Memory B cell (primary cell): ENCODE measurements around the gene FREM1.
A peak's percentile ranks its signal among the peaks of the same experiment; 100 is the strongest.

ENCODE experiments used
- ATAC-seq: fragments of 150-1000 bp; cut with Tn5 transposase; 2 replicates; pipeline ENCODE4 v1.10.0; 2021; ENCODE audit warnings: low read depth, mild to moderate bottlenecking, moderate library complexity
- DNase-seq, 2 donors: peaks; one replicate each; pipeline ENCODE4 v3.0.0; 2022; ENCODE audit warnings: low spot score in 2 of 2
- H3K27ac Mint-ChIP-seq: one replicate; pipeline ENCODE4 v1.8.0; 2022; ENCODE audit warnings: mild to moderate bottlenecking, moderate library complexity, mixed read lengths
- H3K27me3 Mint-ChIP-seq: one replicate; pipeline ENCODE4 v1.8.0; 2022; ENCODE audit warnings: mixed read lengths
- H3K36me3 Mint-ChIP-seq: one replicate; pipeline ENCODE4 v1.8.0; 2022; ENCODE audit warnings: mild to moderate bottlenecking, mixed read lengths
- H3K4me1 Mint-ChIP-seq: one replicate; pipeline ENCODE4 v1.8.0; 2022; ENCODE audit warnings: mixed read lengths
- H3K4me3 Mint-ChIP-seq: one replicate; pipeline ENCODE4 v1.8.0; 2022; ENCODE audit warnings: mild to moderate bottlenecking, moderate library complexity, mixed read lengths
- H3K9me3 Mint-ChIP-seq: one replicate; pipeline ENCODE4 v1.8.0; 2022; ENCODE audit warnings: mixed read lengths

Gene FREM1

DNA sequence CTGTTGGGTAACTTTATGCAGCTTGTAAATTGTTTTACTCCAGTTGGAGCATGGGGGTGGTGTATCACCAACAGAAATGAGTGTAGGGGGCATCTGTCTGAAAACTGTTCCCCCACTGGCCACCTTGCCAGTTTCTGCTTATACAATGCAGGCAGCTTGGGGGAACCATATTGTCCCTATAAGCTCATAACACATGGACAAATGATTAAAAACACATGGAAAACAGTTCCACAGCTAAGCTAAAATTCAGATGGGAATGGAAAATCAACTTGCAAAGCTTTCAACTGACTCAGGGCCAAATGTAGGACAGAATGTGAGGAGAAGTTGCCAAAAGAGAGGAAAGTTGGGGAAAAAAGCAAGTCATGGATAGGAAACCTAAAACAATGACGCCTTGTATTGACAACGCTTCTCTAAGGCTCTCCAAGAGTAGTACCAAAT lies 179.7 kb downstream of the FREM1 start:
- Mint-ChIP-seq H3K27ac (no peak overlapping the region), H3K27me3 (peaks cover 10% of the 10 kb centered on the region), H3K4me1 (no peaks in the 10 kb centered on the region), H3K36me3 (no peaks in the 10 kb centered on the region), H3K9me3 (no peaks in the 10 kb centered on the region), H3K4me3 (no peak overlapping the region)
- ATAC-seq (no peak), DNase-seq (no peak)

DNA sequence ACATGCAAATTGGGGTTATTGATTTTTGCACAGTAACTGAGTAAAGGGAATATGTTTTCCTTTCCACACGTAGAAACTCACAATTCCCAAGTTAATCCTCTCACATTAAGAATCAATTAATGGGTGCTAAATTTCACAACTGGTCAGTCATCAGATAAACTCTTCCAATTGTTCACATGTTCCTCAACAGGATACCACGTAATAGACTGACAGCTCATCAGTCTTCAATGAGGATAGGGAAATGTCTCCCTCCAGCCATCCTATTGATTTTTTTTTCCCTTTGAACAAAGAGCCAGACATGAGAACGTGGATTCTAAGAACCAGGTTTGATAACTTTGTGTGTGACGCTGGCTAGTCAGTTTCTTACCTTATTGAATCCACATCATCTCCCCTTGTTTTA lies 186.9 kb downstream of the FREM1 start:
- Mint-ChIP-seq H3K4me1 (peaks cover 3% of the 10 kb centered on the region), H3K9me3 (peaks cover 3% of the 10 kb centered on the region), H3K27me3 (peaks cover 8% of the 10 kb centered on the region), H3K36me3 (no peaks in the 10 kb centered on the region), H3K4me3 (no peak overlapping the region), H3K27ac (no peak overlapping the region)
- DNase-seq (no peak), ATAC-seq (no peak)

DNA sequence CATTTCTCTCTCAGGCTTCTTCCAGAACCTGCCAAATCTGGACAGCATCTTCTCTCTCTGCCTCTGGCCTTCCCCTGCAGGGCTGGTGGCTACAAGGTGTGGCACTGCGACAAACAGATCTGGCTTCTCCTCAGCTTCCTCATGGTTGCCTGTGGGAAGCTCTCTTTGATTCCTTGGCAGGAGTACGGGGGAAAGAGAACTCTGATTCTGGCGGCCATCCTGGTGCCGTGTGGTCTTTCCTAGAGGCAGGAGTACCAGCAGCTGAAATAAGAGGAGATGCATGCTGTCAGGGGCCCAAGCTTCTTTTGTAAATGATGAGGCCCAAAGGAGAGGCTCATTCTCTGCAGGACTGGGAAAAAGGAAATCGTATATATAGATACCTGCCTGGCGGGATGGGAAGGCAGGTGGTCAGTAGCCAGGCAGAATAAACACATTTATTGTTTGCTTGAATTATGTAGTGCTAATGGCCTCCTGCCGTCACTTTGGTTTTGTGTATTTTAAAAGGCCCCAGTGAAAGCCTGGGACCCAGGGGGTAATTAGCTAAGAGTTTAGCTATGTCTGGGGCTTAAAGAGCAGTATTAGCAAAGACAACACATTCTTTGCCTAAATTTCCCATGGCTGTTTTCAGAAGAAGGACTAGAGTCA lies 187.7 kb downstream of the FREM1 start, which contains the start of gene CER1:
Gene CER1 (minus strand): TSS at position 343 of the 645 bp plus-strand sequence. CDS start 61 bp downstream, at position 282.
- peaks cover 3% of the 10 kb centered on the region for H3K9me3 Mint-ChIP-seq
- H3K27me3 Mint-ChIP-seq = peaks cover 6% of the 10 kb centered on the region
- H3K4me3 Mint-ChIP-seq = no peak within 1 kb of the TSS
- no peaks in the 10 kb centered on the region for H3K36me3 Mint-ChIP-seq
- H3K27ac Mint-ChIP-seq = no peak within 1 kb of the TSS
- peaks cover 3% of the 10 kb centered on the region for H3K4me1 Mint-ChIP-seq
- ATAC-seq (no peak), DNase-seq (no peak)

DNA sequence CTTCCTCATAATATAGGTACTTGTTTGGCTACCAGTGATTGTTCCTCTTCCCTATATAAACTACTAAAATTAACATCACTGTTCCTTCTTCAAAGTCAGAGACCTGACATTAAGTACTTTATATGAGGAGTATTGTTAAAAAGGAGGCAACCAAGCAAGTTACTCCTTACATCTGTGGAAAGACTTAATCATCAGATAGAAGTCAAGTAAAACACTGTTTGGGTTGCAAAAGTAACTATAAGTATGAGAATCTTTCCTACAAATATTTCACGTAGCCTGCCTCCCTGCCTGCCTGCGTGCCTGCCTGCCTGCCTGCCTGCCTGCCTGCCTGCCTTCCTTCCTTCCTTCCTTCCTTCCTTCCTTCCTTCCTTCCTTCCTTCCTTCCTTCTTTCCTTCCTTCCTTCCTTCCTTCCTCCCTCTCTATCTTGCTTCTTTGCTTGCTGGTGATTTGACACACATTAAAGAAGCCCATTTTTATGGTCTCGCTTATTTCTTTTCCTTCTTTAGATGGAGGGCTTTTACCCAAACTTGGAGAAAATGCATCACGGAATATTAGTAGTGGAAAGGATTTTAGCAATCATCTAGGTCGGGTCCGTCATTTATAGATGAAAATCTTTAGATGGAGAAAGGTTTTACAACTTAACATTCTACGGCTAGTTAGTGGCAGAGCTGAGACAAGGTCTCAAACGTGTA lies 190.9 kb downstream of the FREM1 start:
- Mint-ChIP-seq H3K9me3 (peaks cover 3% of the 10 kb centered on the region), H3K36me3 (no peaks in the 10 kb centered on the region), H3K4me1 (peaks cover 3% of the 10 kb centered on the region), H3K27me3 (peaks cover 6% of the 10 kb centered on the region), H3K27ac (no peak overlapping the region), H3K4me3 (no peak overlapping the region)
- no peak for ATAC-seq
- no peak for DNase-seq

DNA sequence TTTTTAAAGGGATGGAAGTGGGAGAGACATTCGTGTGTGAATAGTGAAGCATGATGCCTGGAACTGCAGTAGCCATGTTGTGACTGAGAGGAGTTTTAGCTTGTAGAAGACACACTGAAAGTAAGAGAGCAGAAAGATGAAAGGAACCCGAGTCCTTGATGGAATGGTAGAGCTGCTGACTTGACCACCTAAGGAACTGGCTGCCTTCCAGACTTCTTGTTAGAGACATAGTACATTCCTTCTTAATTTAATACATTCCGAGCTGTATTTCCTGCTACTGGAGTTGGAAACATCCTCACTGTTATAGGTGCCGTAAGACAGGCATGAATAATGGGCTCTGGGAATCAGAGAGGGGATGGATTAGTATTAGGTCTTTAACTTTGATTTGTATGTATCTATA lies 195.1 kb downstream of the FREM1 start:
- no peak for DNase-seq
- Mint-ChIP-seq H3K4me3 (no peak overlapping the region), H3K27ac (no peak overlapping the region), H3K36me3 (no peaks in the 10 kb centered on the region), H3K9me3 (peaks cover 4% of the 10 kb centered on the region), H3K4me1 (peaks cover 8% of the 10 kb centered on the region), H3K27me3 (peaks cover 3% of the 10 kb centered on the region)
- ATAC-seq = no peak

DNA sequence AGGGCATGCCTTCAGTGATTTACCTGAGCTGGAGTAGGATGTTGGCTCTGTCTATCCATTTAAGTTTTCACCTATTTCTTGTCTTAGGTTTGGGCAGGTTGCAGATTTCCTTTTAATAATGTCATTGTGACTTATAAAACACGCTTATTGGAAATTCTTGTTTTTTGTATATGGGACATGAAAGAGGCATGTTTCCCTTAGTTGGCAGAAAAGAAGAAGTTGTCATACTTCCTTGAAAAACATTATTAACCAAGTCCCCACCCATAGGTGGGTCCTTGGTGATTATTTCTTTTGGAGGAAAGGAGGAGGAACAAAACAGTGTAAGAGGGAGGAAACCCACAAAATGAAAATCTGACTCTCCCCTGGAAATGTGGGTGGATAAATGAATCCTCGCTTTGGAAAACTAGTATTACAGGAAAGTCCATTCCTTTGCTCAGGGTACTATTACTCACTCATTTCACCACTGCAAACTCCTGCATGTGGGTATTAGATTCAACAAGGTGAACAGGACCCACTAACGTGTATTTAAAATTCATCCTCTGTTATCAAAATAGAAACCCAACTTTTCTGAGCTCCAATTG lies 197.0 kb downstream of the FREM1 start:
- H3K27ac Mint-ChIP-seq = no peak overlapping the region
- H3K36me3 Mint-ChIP-seq = peaks cover 2% of the 10 kb centered on the region
- H3K4me1 Mint-ChIP-seq = peaks cover 5% of the 10 kb centered on the region
- peaks cover 5% of the 10 kb centered on the region for H3K9me3 Mint-ChIP-seq
- DNase-seq = no peak
- H3K4me3 Mint-ChIP-seq = no peak overlapping the region
- peaks cover 2% of the 10 kb centered on the region for H3K27me3 Mint-ChIP-seq
- no peak for ATAC-seq

DNA sequence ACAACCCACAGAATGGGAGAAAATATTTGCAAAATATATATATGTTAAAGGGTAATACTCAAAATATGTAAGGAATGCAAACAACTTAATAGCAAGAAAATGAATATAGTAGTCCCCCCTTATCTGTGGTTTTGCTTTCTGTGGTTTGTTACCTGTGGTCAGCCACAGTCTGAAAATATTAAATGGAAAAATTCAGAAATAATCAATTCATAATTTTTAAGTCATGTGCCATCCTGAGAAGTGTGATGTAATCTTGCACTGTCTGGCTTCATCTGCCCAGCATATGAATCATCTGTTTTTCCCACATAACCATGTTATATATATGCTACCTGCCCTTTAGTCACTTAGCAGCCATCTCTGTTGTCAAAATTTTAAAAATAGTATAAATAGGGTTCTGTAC lies 199.4 kb downstream of the FREM1 start:
- DNase-seq (no peak), ATAC-seq (no peak)
- Mint-ChIP-seq H3K27me3 (peaks cover under 1% of the 10 kb centered on the region), H3K4me1 (peaks cover 12% of the 10 kb centered on the region), H3K9me3 (peaks cover 7% of the 10 kb centered on the region), H3K36me3 (peaks cover 2% of the 10 kb centered on the region), H3K27ac (no peak overlapping the region), H3K4me3 (no peak overlapping the region)

DNA sequence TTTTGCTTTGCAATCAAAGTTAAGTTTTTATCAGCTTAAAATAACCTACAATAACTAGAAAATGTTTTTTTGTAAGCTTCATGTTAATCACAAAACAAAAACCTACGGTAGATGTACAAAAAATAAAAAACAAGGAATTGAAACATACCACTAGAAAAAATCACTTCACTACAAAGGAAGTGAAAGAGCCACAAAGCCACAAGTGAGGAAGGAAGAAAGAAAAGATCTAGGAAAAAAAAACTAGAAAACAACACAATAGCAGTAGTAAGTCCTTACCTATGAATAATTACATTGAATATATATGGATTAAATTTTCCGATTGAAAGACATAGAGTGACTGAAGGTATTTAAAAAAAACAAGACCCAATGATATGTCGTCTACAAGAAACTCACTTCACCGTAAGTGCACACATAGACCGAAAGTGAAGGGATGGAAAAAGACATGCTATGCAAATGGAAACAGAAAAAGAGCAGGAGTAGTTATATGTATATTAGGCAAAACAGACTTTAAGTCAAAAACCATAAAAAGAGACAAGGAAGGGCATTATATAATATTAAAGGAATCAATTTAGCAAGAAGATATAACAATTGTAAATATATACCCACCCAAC lies 203.6 kb downstream of the FREM1 start:
- peak; percentile 79 for ATAC-seq
- Mint-ChIP-seq H3K4me1 (peaks cover 8% of the 10 kb centered on the region), H3K36me3 (peaks cover 6% of the 10 kb centered on the region), H3K27ac (no peak overlapping the region), H3K4me3 (peak overlapping the region; percentile 30), H3K27me3 (no peaks in the 10 kb centered on the region), H3K9me3 (peaks cover 13% of the 10 kb centered on the region)
- DNase-seq = no peak

DNA sequence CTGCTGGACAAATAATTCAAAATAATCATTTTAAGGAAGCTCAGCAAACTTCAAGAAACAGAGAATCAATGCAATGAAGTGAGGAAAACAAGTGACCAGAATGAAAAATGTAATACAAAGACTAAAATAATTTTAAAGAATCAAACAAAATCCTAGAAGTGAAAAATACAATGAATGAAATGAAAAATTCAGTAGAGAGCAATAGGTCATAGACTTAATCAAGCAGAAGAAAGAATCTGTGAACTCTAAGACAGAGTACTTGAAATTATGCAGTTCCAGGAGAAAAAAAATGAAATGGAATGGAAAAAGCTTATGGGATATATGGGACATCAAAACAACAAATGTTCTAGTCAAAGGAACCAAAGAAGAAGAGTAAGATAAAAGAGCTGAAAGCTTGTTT lies 205.1 kb downstream of the FREM1 start:
- Mint-ChIP-seq H3K27ac (no peak overlapping the region), H3K9me3 (peaks cover 11% of the 10 kb centered on the region), H3K27me3 (no peaks in the 10 kb centered on the region), H3K4me1 (peaks cover 8% of the 10 kb centered on the region), H3K4me3 (no peak overlapping the region), H3K36me3 (peaks cover 6% of the 10 kb centered on the region)
- DNase-seq (no peak), ATAC-seq (no peak)

DNA sequence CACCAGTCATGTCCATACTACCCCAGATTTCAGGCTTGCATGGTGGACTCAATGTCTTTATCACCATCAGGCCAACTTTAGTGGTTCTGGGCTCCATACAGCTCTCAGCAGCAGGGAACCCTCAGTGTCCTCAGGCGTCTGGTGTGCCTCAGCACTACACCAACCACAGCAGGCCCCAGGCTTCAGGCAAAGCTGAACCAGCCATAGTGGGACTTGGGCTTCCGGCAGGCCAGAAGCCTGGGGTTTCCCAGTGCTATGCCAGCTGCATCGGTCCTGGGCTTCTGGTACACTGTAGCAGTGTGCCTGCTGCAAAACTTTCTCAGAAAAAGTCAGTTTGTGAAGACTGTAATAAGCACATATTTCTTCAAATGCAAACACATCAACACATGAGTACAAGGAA lies 205.9 kb downstream of the FREM1 start:
- ATAC-seq (no peak), DNase-seq (no peak)
- Mint-ChIP-seq H3K4me3 (no peak overlapping the region), H3K27ac (no peak overlapping the region), H3K27me3 (no peaks in the 10 kb centered on the region), H3K4me1 (peaks cover 8% of the 10 kb centered on the region), H3K9me3 (peaks cover 9% of the 10 kb centered on the region), H3K36me3 (peaks cover 6% of the 10 kb centered on the region)

DNA sequence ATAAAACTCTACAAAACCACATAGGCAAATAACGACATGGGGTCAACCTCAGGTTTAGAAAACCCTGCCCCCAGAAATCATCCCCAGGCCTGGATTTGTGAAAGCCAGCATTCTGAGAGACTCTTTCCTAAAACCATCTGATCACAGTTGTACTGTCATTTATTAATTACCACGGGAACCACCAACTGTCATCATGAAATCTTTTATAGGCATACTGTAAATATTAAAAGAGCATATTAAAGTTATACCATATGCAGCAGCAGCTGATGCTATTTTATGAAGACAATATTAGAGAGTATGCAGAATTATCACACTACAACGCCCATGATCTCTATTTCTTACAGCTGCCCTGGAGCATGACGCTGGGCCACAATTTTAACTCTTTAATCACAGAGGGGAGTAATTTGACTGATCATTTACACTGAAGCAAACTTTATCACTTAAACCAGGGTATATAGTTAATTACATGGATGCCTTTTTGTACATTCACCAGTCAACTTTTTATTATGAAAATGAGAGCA lies 208.0 kb downstream of the FREM1 start:
- H3K4me1 Mint-ChIP-seq = peaks cover 8% of the 10 kb centered on the region
- H3K27ac Mint-ChIP-seq = no peak overlapping the region
- DNase-seq (no peak), ATAC-seq (no peak)
- H3K9me3 Mint-ChIP-seq = peaks cover 7% of the 10 kb centered on the region
- no peaks in the 10 kb centered on the region for H3K27me3 Mint-ChIP-seq
- H3K4me3 Mint-ChIP-seq = no peak overlapping the region
- peaks cover 4% of the 10 kb centered on the region for H3K36me3 Mint-ChIP-seq

DNA sequence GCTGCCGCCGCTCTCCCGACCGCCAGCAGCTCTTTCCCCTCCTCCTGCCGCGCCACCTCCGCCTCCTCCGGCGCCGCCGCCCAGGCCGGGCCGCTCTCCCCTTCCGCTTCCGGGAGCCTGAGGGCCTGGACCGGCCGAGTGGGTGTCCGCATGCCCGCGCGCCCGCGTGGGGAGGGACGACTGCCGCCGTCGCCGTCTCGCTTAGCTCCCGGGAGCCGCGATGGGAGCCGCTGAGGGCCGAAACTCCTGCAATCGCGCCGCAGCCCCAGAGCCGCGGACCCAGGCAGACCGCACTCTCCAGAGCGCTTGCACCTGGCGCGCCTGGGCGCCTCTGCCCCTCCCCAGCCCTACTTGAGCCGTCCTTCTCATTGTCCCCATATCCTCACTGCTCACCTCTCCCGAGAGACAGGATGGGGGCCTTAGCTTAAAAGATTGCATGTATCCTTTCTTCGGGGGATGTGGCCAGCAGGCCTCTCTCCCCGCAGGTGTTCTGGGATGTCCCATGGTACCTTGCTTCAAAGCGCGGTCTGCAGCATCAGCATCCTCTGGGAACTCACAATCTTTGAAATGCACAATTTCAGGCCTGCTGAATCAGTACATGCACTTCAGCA lies 216.9 kb downstream of the FREM1 start, which contains the start of gene ZDHHC21:
Gene ZDHHC21 (minus strand): TSS at position 182 of the 611 bp plus-strand sequence. CDS start 19,092 bp downstream, outside the sequence.
- peaks cover 9% of the 10 kb centered on the region for H3K36me3 Mint-ChIP-seq
- ATAC-seq (peak; percentile 69), DNase-seq (peak; percentile 20 to 58)
- peaks cover 36% of the 10 kb centered on the region for H3K4me1 Mint-ChIP-seq
- H3K9me3 Mint-ChIP-seq = no peaks in the 10 kb centered on the region
- H3K27me3 Mint-ChIP-seq = no peaks in the 10 kb centered on the region
- peak within 1 kb of the TSS; percentile 99 for H3K4me3 Mint-ChIP-seq
- peak within 1 kb of the TSS; percentile 95 for H3K27ac Mint-ChIP-seq

DNA sequence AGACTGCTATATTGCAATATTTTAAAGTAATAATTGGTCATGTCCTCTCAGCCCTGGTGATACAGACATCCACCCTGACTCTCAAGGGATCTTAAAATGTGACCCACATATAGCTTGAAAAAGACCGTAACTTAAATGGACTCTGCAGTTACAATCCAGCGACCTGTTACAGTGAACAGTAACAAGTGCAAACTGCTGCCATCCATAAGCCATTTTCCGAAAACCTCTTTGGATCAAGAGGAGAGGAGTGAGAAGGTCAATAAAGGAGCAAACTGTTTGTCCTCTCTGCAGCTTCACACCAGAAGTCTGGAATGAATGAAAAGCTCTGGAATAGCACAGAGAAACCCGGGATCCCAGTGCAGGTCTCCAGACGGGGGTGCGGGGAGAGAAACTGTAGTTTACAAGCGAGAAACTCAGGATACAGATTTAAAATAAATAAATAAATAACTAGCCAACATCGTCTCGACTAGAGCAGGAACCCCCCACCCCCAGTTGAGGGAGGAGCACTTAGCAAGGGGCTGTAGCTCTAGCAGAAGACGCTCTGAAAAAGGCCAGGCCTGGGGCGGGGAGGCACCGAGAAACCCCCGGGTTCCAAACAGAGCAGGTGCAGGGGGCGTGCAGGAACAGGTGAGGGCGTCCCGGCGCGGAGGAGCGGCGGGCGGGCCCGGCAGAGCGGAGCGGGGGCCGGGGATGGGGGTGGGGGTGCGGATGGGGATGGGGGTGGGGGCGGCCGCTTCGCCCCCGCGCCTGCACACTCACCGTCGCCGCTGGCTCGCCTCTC lies 217.6 kb downstream of the FREM1 start:
- H3K27ac Mint-ChIP-seq = peak overlapping the region; percentile 95
- H3K9me3 Mint-ChIP-seq = no peaks in the 10 kb centered on the region
- peak in 1 of 2 donors; percentile 24 for DNase-seq
- H3K27me3 Mint-ChIP-seq = no peaks in the 10 kb centered on the region
- peaks cover 12% of the 10 kb centered on the region for H3K36me3 Mint-ChIP-seq
- H3K4me1 Mint-ChIP-seq = peaks cover 40% of the 10 kb centered on the region
- peak overlapping the region; percentile 99 for H3K4me3 Mint-ChIP-seq
- peak; percentile 56 for ATAC-seq
